Measurements from ENCODE around the gene ZBTB7B. TPM values are rescaled to one million over a fixed set of nuclear protein-coding genes. Genes with fewer than 3 reads are reported as not detected.

ZBTB7B gene
- total RNA-seq, 6 experiments from 2014 or later: 31.1 to 37.1 (median 34.1) TPM

DNA sequence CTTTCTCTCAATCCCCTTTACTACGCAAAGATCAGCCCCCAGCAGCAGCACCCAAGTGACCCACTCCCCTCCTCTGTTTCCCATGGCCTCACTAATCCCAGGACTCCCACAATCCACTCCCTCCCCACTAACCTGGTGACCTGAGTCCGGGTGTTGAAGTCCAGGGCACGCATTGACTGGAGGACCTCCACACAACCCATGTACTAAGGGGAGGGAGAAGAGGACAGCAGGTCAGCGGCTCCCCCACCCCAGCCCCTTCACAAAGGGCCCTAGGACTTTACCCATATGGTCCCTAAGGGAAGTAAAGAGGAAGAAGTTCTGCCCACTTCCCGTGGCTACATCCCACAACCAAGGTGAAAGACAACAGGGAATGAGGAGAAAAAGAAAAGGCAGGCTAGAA, 33.4 kb upstream of the ZBTB7B start:
- H3K27me3 Mint-ChIP-seq (ENCODE audit: insufficient read depth): peaks cover 7% of the 10 kb centered on the region

DNA sequence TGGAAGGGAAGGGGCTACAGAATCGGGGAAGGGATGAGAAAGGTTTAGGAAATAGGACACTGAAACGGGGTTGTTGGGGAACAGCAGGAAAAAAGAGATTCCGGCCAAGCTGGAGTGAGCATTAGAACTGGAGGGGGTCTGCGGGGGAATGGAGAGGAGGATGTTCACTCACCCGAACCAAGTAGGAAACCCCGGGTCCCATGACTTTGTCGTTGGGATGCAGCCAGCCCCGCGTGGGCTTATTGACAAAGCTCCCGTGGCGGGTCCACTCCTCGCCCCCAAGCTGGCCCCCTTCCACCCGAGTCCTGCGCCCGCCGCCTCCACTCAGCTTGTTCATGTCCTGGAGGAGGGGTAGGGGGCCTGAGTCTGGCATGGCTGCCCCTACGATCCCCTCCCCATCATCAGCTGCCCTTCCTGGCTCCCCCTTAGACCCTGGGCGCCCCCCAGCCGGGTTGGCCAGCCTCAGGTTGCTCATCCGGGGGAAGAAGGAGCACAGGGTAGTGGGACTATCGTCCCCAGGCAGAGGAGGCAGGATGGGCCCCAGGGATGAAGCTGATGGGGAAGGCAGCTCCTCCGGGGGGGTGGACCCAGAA, 32.6 kb upstream of the ZBTB7B start:
- H3K36me3 Mint-ChIP-seq (ENCODE audit: low read depth): peaks cover 43% of the 10 kb centered on the region
- H3K27ac Mint-ChIP-seq: no peak overlapping the region
- peaks cover 7% of the 10 kb centered on the region for H3K27me3 Mint-ChIP-seq (ENCODE audit: insufficient read depth)
- H3K4me1 Mint-ChIP-seq (ENCODE audit: low read depth): peaks cover 36% of the 10 kb centered on the region
- DNase-seq: no peak
- TF ChIP-seq, protein P1, sequence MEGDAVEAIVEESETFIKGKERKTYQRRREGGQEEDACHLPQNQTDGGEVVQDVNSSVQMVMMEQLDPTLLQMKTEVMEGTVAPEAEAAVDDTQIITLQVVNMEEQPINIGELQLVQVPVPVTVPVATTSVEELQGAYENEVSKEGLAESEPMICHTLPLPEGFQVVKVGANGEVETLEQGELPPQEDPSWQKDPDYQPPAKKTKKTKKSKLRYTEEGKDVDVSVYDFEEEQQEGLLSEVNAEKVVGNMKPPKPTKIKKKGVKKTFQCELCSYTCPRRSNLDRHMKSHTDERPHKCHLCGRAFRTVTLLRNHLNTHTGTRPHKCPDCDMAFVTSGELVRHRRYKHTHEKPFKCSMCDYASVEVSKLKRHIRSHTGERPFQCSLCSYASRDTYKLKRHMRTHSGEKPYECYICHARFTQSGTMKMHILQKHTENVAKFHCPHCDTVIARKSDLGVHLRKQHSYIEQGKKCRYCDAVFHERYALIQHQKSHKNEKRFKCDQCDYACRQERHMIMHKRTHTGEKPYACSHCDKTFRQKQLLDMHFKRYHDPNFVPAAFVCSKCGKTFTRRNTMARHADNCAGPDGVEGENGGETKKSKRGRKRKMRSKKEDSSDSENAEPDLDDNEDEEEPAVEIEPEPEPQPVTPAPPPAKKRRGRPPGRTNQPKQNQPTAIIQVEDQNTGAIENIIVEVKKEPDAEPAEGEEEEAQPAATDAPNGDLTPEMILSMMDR (IDR thresholded peaks at IDR 0.05): no peak
- peak overlapping the region; percentile 95; the same call in 1 of the 2 replicates for H3K4me3 Mint-ChIP-seq
- H3K9me3 Mint-ChIP-seq: no peaks in the 10 kb centered on the region

More for the DNA sequence above, 33.4 kb upstream of the ZBTB7B start:
- TF ChIP-seq, protein P1 (IDR thresholded peaks at IDR 0.05): no peak
- Mint-ChIP-seq H3K4me3 (peak overlapping the region; percentile 95; the same call in 1 of the 2 replicates), H3K27ac (no peak overlapping the region), H3K36me3 (ENCODE audit: low read depth) (peaks cover 43% of the 10 kb centered on the region), H3K9me3 (no peaks in the 10 kb centered on the region), H3K4me1 (ENCODE audit: low read depth) (peaks cover 41% of the 10 kb centered on the region)
- DNase-seq: no peak

- peak within 1 kb of the TSS; percentile 95; the same call in 1 of the 2 replicates for H3K4me3 Mint-ChIP-seq
- peaks cover 29% of the 10 kb centered on the region for H3K4me1 Mint-ChIP-seq (ENCODE audit: low read depth)
- H3K27ac Mint-ChIP-seq: no peak within 1 kb of the TSS
Observed at GRCh38 chr1:154970631-154971340, 31.8 kb upstream of the ZBTB7B start, which contains the start of gene SHC1. Gene SHC1 (minus strand): TSS chr1:154970747. CDS start chr1:154970526, 221 bp downstream.

GRCh38 chr1:154971341-154971998, 31.1 kb upstream of the ZBTB7B start:
- Mint-ChIP-seq H3K4me3 (peak overlapping the region; percentile 95; the same call in 1 of the 2 replicates), H3K27ac (no peak overlapping the region), H3K4me1 (ENCODE audit: low read depth) (peaks cover 29% of the 10 kb centered on the region), H3K27me3 (ENCODE audit: insufficient read depth) (peaks cover 7% of the 10 kb centered on the region), H3K36me3 (ENCODE audit: low read depth) (peaks cover 35% of the 10 kb centered on the region), H3K9me3 (no peaks in the 10 kb centered on the region)
- TF ChIP-seq, protein P1 (IDR thresholded peaks at IDR 0.05): no peak
- no peak for DNase-seq

More at GRCh38 chr1:154970631-154971340, 31.8 kb upstream of the ZBTB7B start, which contains the start of gene SHC1:
- DNase-seq: peak; percentile 87
- Mint-ChIP-seq H3K9me3 (no peaks in the 10 kb centered on the region), H3K36me3 (ENCODE audit: low read depth) (peaks cover 35% of the 10 kb centered on the region), H3K27me3 (ENCODE audit: insufficient read depth) (peaks cover 7% of the 10 kb centered on the region)
- TF ChIP-seq, protein P1 (IDR thresholded peaks at IDR 0.05): no peak

DNA sequence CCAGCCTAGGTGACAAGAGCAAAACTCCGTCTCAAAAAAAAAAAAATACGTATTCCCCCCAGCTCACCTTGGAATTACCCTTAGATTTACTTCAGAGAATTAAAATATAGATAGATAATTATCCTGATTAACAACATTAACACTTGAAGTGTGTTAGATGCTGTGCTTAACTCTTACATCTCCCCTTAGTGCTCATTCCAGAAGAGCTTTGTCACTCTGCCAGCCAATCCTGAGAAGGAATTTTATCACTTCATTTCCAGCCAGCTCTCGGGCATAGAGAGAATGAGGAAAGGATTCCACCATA, 30.4 kb upstream of the ZBTB7B start:
- Mint-ChIP-seq H3K4me3 (no peak overlapping the region), H3K27ac (no peak overlapping the region), H3K36me3 (ENCODE audit: low read depth) (peaks cover 35% of the 10 kb centered on the region), H3K9me3 (no peaks in the 10 kb centered on the region), H3K27me3 (ENCODE audit: insufficient read depth) (peaks cover 7% of the 10 kb centered on the region), H3K4me1 (ENCODE audit: low read depth) (peaks cover 26% of the 10 kb centered on the region)
- TF ChIP-seq, protein P1 (IDR thresholded peaks at IDR 0.05): no peak
- DNase-seq: no peak

All from HFFc6 (cell line).